ENCODE measurements around the gene ZNF43. TPM values are rescaled to one million over a fixed set of nuclear protein-coding genes. Genes with fewer than 3 reads are reported as not detected.
"Not testable (repeated sequence)": the region's sequence is repeated elsewhere in the genome, so short reads cannot be mapped to it uniquely, and the experiment has no call there.

The ZNF43 gene
- total RNA-seq, 2 experiments from 2014 or later, result 26.1 to 30.2 TPM

DNA sequence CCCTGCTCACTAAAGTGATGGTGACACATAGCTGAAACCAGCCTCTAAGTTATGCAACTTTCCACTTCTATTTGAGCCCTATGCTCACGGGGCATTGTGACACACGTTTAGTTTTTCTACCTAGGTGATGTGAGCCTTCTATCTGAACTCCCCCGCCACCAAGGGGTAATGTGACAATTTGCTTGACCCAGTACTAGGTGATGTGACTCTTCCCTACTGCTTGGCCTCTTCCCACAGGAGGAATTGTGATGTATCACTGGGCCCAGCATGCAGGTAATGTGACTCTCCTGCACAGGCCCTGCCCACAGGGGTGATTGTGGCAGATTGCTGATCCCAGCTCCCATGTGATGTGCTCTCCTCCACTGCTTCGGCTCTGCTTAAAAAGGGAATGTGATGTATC lies 42.7 kb upstream of the ZNF43 start:
- ATAC-seq (ENCODE audit: poor library complexity), result no peak
- no peak overlapping the region for H3K4me3 Mint-ChIP-seq
- ChIA-PET CTCF (no interaction called here), POLR2A (no interaction called here)
- intact Hi-C loops (cut with DNase I, micrococcal nuclease), result no loop called here
- H3K36me3 Mint-ChIP-seq (ENCODE audit: low read depth), result no peaks in the 10 kb centered on the region
- Histone ChIP-seq H3K36me3 (ENCODE audit: insufficient read depth, low read length) (no peaks in the 10 kb centered on the region), H3K4me3 (ENCODE audit: low read length) (no peak overlapping the region), H3K9me3 (ENCODE audit: control insufficient read depth in 1 of 2, insufficient read depth in 1 of 2, low read length in 2 of 2) (no peaks in the 10 kb centered on the region), H3K27me3 (ENCODE audit: control insufficient read depth in 1 of 2, insufficient read depth in 2 of 2, low read length in 2 of 2) (no peaks in the 10 kb centered on the region), H3K27ac (ENCODE audit: low read depth in 1 of 2, low read length in 2 of 2) (no peak overlapping the region), H3K4me1 (ENCODE audit: insufficient read depth, low read length) (no peaks in the 10 kb centered on the region)
- TF ChIP-seq, protein P1, sequence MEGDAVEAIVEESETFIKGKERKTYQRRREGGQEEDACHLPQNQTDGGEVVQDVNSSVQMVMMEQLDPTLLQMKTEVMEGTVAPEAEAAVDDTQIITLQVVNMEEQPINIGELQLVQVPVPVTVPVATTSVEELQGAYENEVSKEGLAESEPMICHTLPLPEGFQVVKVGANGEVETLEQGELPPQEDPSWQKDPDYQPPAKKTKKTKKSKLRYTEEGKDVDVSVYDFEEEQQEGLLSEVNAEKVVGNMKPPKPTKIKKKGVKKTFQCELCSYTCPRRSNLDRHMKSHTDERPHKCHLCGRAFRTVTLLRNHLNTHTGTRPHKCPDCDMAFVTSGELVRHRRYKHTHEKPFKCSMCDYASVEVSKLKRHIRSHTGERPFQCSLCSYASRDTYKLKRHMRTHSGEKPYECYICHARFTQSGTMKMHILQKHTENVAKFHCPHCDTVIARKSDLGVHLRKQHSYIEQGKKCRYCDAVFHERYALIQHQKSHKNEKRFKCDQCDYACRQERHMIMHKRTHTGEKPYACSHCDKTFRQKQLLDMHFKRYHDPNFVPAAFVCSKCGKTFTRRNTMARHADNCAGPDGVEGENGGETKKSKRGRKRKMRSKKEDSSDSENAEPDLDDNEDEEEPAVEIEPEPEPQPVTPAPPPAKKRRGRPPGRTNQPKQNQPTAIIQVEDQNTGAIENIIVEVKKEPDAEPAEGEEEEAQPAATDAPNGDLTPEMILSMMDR (IDR thresholded peaks at IDR 0.05), result no peak
- no peaks in the 10 kb centered on the region for H3K9me3 Mint-ChIP-seq
- peaks cover 4% of the 10 kb centered on the region for H3K27me3 Mint-ChIP-seq
- DNase-seq, result no peak
- H3K4me1 Mint-ChIP-seq (ENCODE audit: low read depth), result no peaks in the 10 kb centered on the region
- H3K27ac Mint-ChIP-seq, result no peak overlapping the region

DNA sequence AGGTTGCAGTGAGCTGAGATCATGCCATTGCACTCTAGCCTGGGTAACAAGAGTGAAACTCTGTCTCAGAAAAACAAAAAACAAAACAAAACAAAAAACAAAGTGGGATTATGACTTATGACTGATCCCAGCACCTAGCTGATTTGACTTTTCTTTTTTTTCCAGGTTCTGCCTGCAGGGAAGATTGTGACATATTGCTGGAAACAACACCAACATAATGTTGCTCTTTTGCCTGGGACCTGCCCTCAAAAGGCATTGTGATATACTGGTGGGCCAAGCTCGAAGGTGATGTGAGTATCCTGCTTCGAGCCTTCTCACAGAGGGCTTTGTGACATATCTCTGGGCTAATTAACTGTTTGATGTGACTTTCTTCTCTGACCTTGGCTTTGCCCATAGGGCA lies 42.0 kb upstream of the ZNF43 start:
- no peaks in the 10 kb centered on the region for H3K9me3 Mint-ChIP-seq
- ChIA-PET CTCF (no interaction called here), POLR2A (no interaction called here)
- no peak overlapping the region for H3K4me3 Mint-ChIP-seq
- H3K9me3 ChIP-seq (ENCODE audit: control insufficient read depth in 1 of 2, insufficient read depth in 1 of 2, low read length in 2 of 2), result no peaks in the 10 kb centered on the region
- TF ChIP-seq, protein P1 (IDR thresholded peaks at IDR 0.05), result no peak
- H3K27ac Mint-ChIP-seq, result no peak overlapping the region
- intact Hi-C loops (cut with DNase I, micrococcal nuclease), result no loop called here
- no peaks in the 10 kb centered on the region for H3K4me1 Mint-ChIP-seq (ENCODE audit: low read depth)
- no peak for DNase-seq
- H3K4me3 ChIP-seq (ENCODE audit: low read length), result no peak overlapping the region
- H3K27me3 ChIP-seq (ENCODE audit: control insufficient read depth in 1 of 2, insufficient read depth in 2 of 2, low read length in 2 of 2), result no peaks in the 10 kb centered on the region
- H3K27ac ChIP-seq (ENCODE audit: low read depth in 1 of 2, low read length in 2 of 2), result no peak overlapping the region
- ATAC-seq (ENCODE audit: poor library complexity), result no peak
- no peaks in the 10 kb centered on the region for H3K36me3 ChIP-seq (ENCODE audit: insufficient read depth, low read length)
- H3K27me3 Mint-ChIP-seq, result no peaks in the 10 kb centered on the region
- H3K4me1 ChIP-seq (ENCODE audit: insufficient read depth, low read length), result no peaks in the 10 kb centered on the region
- H3K36me3 Mint-ChIP-seq (ENCODE audit: low read depth), result no peaks in the 10 kb centered on the region

DNA sequence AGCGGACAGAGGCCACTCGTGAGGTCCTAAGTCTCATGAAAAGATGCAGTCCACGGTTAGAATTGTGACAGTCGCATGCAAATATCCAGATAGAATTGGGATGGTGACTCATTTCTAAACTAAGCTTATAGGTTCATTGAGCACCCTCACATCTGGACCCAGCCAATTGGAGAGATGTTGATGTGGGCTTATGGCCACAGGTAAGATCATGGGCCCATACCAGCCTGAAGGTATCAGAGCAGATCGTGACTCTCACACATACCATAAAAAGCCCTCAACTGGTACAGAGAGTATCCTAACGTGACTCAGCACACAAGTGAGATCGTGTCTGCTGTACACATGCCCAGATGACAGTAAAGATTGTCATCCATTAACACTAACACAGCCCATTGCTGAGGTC lies 40.6 kb upstream of the ZNF43 start:
- intact Hi-C loops (cut with DNase I, micrococcal nuclease); H3K9me3 ChIP-seq (ENCODE audit: control insufficient read depth in 1 of 2, insufficient read depth in 1 of 2, low read length in 2 of 2); H3K27me3 ChIP-seq (ENCODE audit: control insufficient read depth in 1 of 2, insufficient read depth in 2 of 2, low read length in 2 of 2); H3K27me3 Mint-ChIP-seq; H3K36me3 Mint-ChIP-seq (ENCODE audit: low read depth); DNase-seq; H3K4me1 ChIP-seq (ENCODE audit: insufficient read depth, low read length); H3K4me3 ChIP-seq (ENCODE audit: low read length); CTCF ChIA-PET; ATAC-seq (ENCODE audit: poor library complexity); H3K27ac Mint-ChIP-seq; POLR2A ChIA-PET; H3K4me3 Mint-ChIP-seq; H3K27ac ChIP-seq (ENCODE audit: low read depth in 1 of 2, low read length in 2 of 2); H3K9me3 Mint-ChIP-seq; H3K4me1 Mint-ChIP-seq (ENCODE audit: low read depth); H3K36me3 ChIP-seq (ENCODE audit: insufficient read depth, low read length): not testable (repeated sequence)

DNA sequence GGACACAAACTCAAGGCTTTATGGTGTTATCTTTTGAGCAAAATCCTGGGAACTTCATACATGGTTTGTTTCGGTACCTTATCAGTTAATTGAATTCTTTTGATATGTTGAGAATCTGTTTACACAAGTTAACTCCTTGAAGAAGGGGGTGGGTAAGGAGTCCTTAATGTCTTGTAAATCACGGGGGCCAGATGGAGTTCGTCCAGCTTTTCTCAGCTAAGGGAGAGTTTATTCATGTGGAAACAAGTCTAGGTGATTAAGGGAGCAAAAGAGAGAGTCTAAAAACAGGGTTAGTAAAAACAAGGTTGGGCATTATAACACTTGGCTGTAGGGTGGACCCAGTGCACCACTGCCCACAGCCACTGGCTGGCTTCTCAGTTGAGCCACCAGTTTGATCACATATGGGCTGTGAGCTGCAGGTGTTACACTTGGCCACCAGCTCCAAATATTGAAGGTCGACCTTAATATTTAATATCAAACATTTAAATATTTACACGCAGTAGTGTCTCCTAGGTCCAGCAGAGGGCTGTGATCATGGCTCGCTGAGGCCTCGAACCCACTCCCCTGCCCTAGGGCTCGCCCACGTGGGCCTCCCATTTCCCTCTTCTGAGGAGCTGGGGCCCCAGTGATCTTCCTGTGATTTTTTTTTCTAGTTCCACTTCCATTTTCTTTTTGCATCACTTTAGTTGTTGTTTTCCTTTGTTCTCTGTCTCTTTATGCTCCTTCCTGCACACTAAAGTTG lies 21.0 kb upstream of the ZNF43 start:
- Mint-ChIP-seq H3K4me1 (ENCODE audit: low read depth) (peaks cover 7% of the 10 kb centered on the region), H3K27ac (no peak overlapping the region), H3K36me3 (ENCODE audit: low read depth) (no peaks in the 10 kb centered on the region), H3K9me3 (no peaks in the 10 kb centered on the region), H3K4me3 (no peak overlapping the region), H3K27me3 (no peaks in the 10 kb centered on the region)
- Histone ChIP-seq H3K27me3 (ENCODE audit: control insufficient read depth in 1 of 2, insufficient read depth in 2 of 2, low read length in 2 of 2) (no peaks in the 10 kb centered on the region), H3K36me3 (ENCODE audit: insufficient read depth, low read length) (no peaks in the 10 kb centered on the region), H3K9me3 (ENCODE audit: control insufficient read depth in 1 of 2, insufficient read depth in 1 of 2, low read length in 2 of 2) (peaks cover 0 to 6% of the 10 kb centered on the region in 2 experiments), H3K4me1 (ENCODE audit: insufficient read depth, low read length) (peaks cover 5% of the 10 kb centered on the region), H3K27ac (ENCODE audit: low read depth in 1 of 2, low read length in 2 of 2) (no peak overlapping the region), H3K4me3 (ENCODE audit: low read length) (no peak overlapping the region)
- ATAC-seq (ENCODE audit: poor library complexity) (no peak), DNase-seq (no peak)
- intact Hi-C loops (cut with DNase I, micrococcal nuclease), result loop anchor here in 1 of 2 experiments (10.0 kb wide), 3 partner anchors 198 to 778 kb away; partner anchors contain the start of genes ZNF257, ZNF431 and ZNF492
- TF ChIP-seq, protein P1 (IDR thresholded peaks at IDR 0.05), result no peak
- POLR2A ChIA-PET, result interaction anchor here (1.3 kb wide), 1 partner anchor 22 kb away, joined by 3 read pairs; no protein-coding TSS in a partner anchor
- CTCF ChIA-PET, result no interaction called here
